NCI-H1105 (cell line): ENCODE data around the gene ACTG1.
"Not testable (repeated sequence)": the region's sequence is repeated elsewhere in the genome, so short reads cannot be mapped to it uniquely, and the experiment has no call there.

ENCODE experiments used
- DNase-seq: peaks from one replicate; lab custom pipeline; 2025; lab: John Stamatoyannopoulos, UW

Gene ACTG1

GRCh38 chr17:81532490-81533287 lies 20.1 kb upstream of the ACTG1 start:
- DNase-seq, result no peak

- not testable (repeated sequence) for DNase-seq
These were observed 19.4 kb upstream of the ACTG1 start for GRCh38 chr17:81531998-81532404.

GRCh38 chr17:81531013-81531412 lies 18.4 kb upstream of the ACTG1 start:
- not testable (repeated sequence) for DNase-seq

- DNase-seq, result no peak
These were observed 16.8 kb upstream of the ACTG1 start for GRCh38 chr17:81529437-81529803.

GRCh38 chr17:81528651-81529436 lies 16.2 kb upstream of the ACTG1 start:
- no peak for DNase-seq

GRCh38 chr17:81528384-81528650 lies 15.7 kb upstream of the ACTG1 start:
- DNase-seq, result no peak

GRCh38 chr17:81527591-81528383 lies 15.2 kb upstream of the ACTG1 start, which contains the start of gene FSCN2:
FSCN2 (plus strand) TSS chr17:81528377; CDS start chr17:81528532, 155 bp downstream.
- DNase-seq, result no peak

- no peak for DNase-seq
These were observed 14.3 kb upstream of the ACTG1 start for GRCh38 chr17:81526662-81527571.

GRCh38 chr17:81524865-81525159 lies 12.2 kb upstream of the ACTG1 start:
- DNase-seq, result no peak

- no peak for DNase-seq
These were observed 11.7 kb upstream of the ACTG1 start for GRCh38 chr17:81524039-81524864.

- DNase-seq, result peak; percentile 40
These were observed 10.9 kb upstream of the ACTG1 start for GRCh38 chr17:81523402-81524038.

- DNase-seq, result no peak
These were observed 10.1 kb upstream of the ACTG1 start for GRCh38 chr17:81522491-81523401.

GRCh38 chr17:81520021-81520901 lies 7.7 kb upstream of the ACTG1 start:
- no peak for DNase-seq

GRCh38 chr17:81519284-81520020 lies 6.9 kb upstream of the ACTG1 start:
- peak; percentile 56 for DNase-seq

GRCh38 chr17:81518785-81519283 lies 6.2 kb upstream of the ACTG1 start:
- no peak for DNase-seq

- peak; percentile 64 for DNase-seq
These were observed 5.7 kb upstream of the ACTG1 start for GRCh38 chr17:81518113-81518784.
